Measurements from ENCODE around the gene ZCCHC14.

DNA sequence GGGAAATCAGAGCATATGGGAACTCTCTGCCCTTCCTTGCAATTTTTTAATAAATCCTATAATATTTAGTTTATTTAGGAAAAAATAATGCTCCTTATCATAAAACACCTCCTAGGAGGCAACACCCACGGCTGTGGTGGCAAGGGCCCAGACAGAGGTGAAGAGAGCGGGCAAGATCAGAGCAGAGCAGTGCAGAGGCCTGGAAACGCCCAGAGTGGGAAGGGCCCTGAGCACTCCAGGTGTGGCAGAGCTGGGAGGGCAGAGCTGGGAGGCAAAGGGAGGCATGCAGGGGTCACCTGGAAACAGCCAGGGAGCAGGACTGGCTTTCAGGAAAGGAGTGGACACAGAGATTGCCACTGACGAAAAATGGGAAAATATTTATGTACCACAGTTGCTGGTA, 126.5 kb downstream of the ZCCHC14 start:
- TF ChIP-seq, protein P1, sequence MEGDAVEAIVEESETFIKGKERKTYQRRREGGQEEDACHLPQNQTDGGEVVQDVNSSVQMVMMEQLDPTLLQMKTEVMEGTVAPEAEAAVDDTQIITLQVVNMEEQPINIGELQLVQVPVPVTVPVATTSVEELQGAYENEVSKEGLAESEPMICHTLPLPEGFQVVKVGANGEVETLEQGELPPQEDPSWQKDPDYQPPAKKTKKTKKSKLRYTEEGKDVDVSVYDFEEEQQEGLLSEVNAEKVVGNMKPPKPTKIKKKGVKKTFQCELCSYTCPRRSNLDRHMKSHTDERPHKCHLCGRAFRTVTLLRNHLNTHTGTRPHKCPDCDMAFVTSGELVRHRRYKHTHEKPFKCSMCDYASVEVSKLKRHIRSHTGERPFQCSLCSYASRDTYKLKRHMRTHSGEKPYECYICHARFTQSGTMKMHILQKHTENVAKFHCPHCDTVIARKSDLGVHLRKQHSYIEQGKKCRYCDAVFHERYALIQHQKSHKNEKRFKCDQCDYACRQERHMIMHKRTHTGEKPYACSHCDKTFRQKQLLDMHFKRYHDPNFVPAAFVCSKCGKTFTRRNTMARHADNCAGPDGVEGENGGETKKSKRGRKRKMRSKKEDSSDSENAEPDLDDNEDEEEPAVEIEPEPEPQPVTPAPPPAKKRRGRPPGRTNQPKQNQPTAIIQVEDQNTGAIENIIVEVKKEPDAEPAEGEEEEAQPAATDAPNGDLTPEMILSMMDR (IDR thresholded peaks at IDR 0.05; ENCODE audit: insufficient read depth, low read depth, low read length) = no peak
- TF ChIP-seq EZH2 (IDR thresholded peaks at IDR 0.05; ENCODE audit: insufficient read depth, low read length) = no peak
